Neural progenitor cell (in vitro differentiated cells): ENCODE data around the gene CCDC124. TPM values are rescaled to one million over a fixed set of nuclear protein-coding genes. Genes with fewer than 3 reads are reported as not detected.

ENCODE experiments used
- DNase-seq: peaks from one replicate; pipeline ENCODE4 v3.0.0-alpha.2; 2016; ENCODE audit warnings: low spot score
- H2AFZ ChIP-seq: fragments of 200-600 bp; sonication (generic); replicated peaks from 2 replicates; pipeline ENCODE4 v1.6.1; 2016; ENCODE audit warnings: antibody characterized with exemption
- H3F3A ChIP-seq: fragments of 200-600 bp; sonication (generic); 2 replicates; pipeline ENCODE4 v1.6.1; 2016; ENCODE audit warnings: antibody characterized with exemption, low read depth
- H3K27ac ChIP-seq: fragments of 200-600 bp; sonication (generic); 2 replicates; pipeline ENCODE4 v1.5.1; 2016; ENCODE audit warnings: mild to moderate bottlenecking
- H3K27me3 ChIP-seq: fragments of 200-600 bp; sonication (generic); 2 replicates; pipeline ENCODE4 v1.6.1; 2016; ENCODE audit warnings: mild to moderate bottlenecking, moderate library complexity
- H3K36me3 ChIP-seq: fragments of 200-600 bp; sonication (generic); 2 replicates; pipeline ENCODE4 v1.5.1; 2016
- H3K4me1 ChIP-seq: fragments of 200-600 bp; sonication (generic); 2 replicates; pipeline ENCODE4 v1.6.1; 2016; ENCODE audit warnings: mixed run types
- H3K4me2 ChIP-seq: fragments of 200-600 bp; sonication (generic); 2 replicates; pipeline ENCODE4 v1.6.1; 2016
- H3K4me3 ChIP-seq: fragments of 200-600 bp; sonication (generic); 2 replicates; pipeline ENCODE4 v1.5.1; 2016
- H3K79me2 ChIP-seq: fragments of 200-600 bp; sonication (generic); 2 replicates; pipeline ENCODE4 v1.6.1; 2016; ENCODE audit warnings: low read depth
- H3K9ac ChIP-seq: fragments of 200-600 bp; sonication (generic); 2 replicates; pipeline ENCODE4 v1.6.1; 2016
- H3K9me3 ChIP-seq: fragments of 200-600 bp; sonication (generic); 2 replicates; pipeline ENCODE4 v1.5.1; 2016; ENCODE audit warnings: low read depth
- H4K20me1 ChIP-seq: fragments of 200-600 bp; sonication (generic); 2 replicates; pipeline ENCODE4 v1.6.1; 2016; ENCODE audit warnings: low read depth
- H3K27ac Mint-ChIP-seq: 3 replicates; pipeline ENCODE4 v1.8.0; 2021; ENCODE audit warnings: mixed read lengths
- H3K27me3 Mint-ChIP-seq: 2 replicates; pipeline ENCODE4 v1.8.0; 2022; ENCODE audit warnings: low read depth, mild to moderate bottlenecking, inconsistent platforms, moderate library complexity, mixed read lengths; ENCODE audit not compliant: insufficient read depth
- H3K36me3 Mint-ChIP-seq: 3 replicates; pipeline ENCODE4 v1.8.0; 2021; ENCODE audit warnings: mixed read lengths
- H3K4me1 Mint-ChIP-seq: 3 replicates; pipeline ENCODE4 v1.8.0; 2021; ENCODE audit warnings: mixed read lengths
- H3K4me3 Mint-ChIP-seq: 3 replicates; pipeline ENCODE4 v1.8.0; 2021; ENCODE audit warnings: mild to moderate bottlenecking, moderate library complexity, mixed read lengths
- H3K9me3 Mint-ChIP-seq: 3 replicates; pipeline ENCODE4 v1.8.0; 2020; ENCODE audit warnings: mixed read lengths
- CTCF ChIP-seq: fragments of 200-600 bp; sonication (generic); IDR thresholded peaks from 2 replicates; pipeline ENCODE4 v1.5.1; 2017; ENCODE audit warnings: antibody characterized with exemption, mild to moderate bottlenecking
- EZH2 ChIP-seq: fragments of 200-600 bp; sonication (generic); IDR thresholded peaks from 2 replicates; pipeline ENCODE4 v1.6.1; 2017; ENCODE audit warnings: antibody characterized with exemption, mild to moderate bottlenecking, moderate library complexity
- EZH2phosphoT487 ChIP-seq: fragments of 200-600 bp; sonication (generic); IDR thresholded peaks from 2 replicates; pipeline ENCODE4 v1.6.1; 2017; ENCODE audit warnings: antibody characterized with exemption
- total RNA-seq: library from RNA; depleted of rRNA; stranded (reverse); fragments of >200 nt; gene quantifications from 2 replicates; pipeline ENCODE4 v1.2.3, GENCODE V29; 2015; ENCODE audit warnings: low replicate concordance

Gene CCDC124
- total RNA-seq, 1 donor from 2014 or later = 23.3 TPM

GRCh38 chr19:17957885-17958284 is 25.1 kb downstream of the CCDC124 start:
- no peak overlapping the region for H3K9ac ChIP-seq
- peaks cover 23% of the 10 kb centered on the region for H3K27me3 ChIP-seq
- H3K79me2 ChIP-seq = no peaks in the 10 kb centered on the region
- peaks cover under 1% of the 10 kb centered on the region for H3K4me1 ChIP-seq
- peaks cover 11% of the 10 kb centered on the region for H4K20me1 ChIP-seq
- no peaks in the 10 kb centered on the region for H3K36me3 ChIP-seq
- no peak overlapping the region for H3K27ac Mint-ChIP-seq
- peaks cover 11% of the 10 kb centered on the region for H3K27me3 Mint-ChIP-seq
- no peaks in the 10 kb centered on the region for H3K9me3 Mint-ChIP-seq
- TF ChIP-seq EZH2phosphoT487 = no peak
- H3K4me3 Mint-ChIP-seq = no peak overlapping the region
- H3K36me3 Mint-ChIP-seq = no peaks in the 10 kb centered on the region
- H3K4me3 ChIP-seq = no peak overlapping the region
- no peaks in the 10 kb centered on the region for H3K9me3 ChIP-seq
- peaks cover 12% of the 10 kb centered on the region for H3K4me1 Mint-ChIP-seq
- H3F3A ChIP-seq = peaks cover 16% of the 10 kb centered on the region
- H3K4me2 ChIP-seq = no peak overlapping the region
- DNase-seq = no peak
- H2AFZ ChIP-seq = no peak overlapping the region
- no peak overlapping the region for H3K27ac ChIP-seq

GRCh38 chr19:17963936-17964691 is 31.3 kb downstream of the CCDC124 start:
- Histone ChIP-seq H2AFZ (no peak overlapping the region), H3F3A (peaks cover 4% of the 10 kb centered on the region), H3K9ac (no peak overlapping the region), H3K9me3 (no peaks in the 10 kb centered on the region), H4K20me1 (no peaks in the 10 kb centered on the region), H3K4me3 (no peak overlapping the region), H3K79me2 (no peaks in the 10 kb centered on the region), H3K27me3 (peaks cover 34% of the 10 kb centered on the region), H3K4me2 (no peak overlapping the region), H3K4me1 (peaks cover 5% of the 10 kb centered on the region), H3K36me3 (no peaks in the 10 kb centered on the region), H3K27ac (no peak overlapping the region)
- TF ChIP-seq CTCF (no peak), EZH2phosphoT487 (no peak), EZH2 (no peak)
- Mint-ChIP-seq H3K4me3 (no peak overlapping the region), H3K9me3 (no peaks in the 10 kb centered on the region), H3K36me3 (peaks cover 2% of the 10 kb centered on the region), H3K27ac (no peak overlapping the region), H3K4me1 (peaks cover 11% of the 10 kb centered on the region), H3K27me3 (peaks cover 20% of the 10 kb centered on the region)
- DNase-seq = no peak

GRCh38 chr19:17965370-17966128 is 32.7 kb downstream of the CCDC124 start:
- no peak overlapping the region for H3K4me3 ChIP-seq
- Mint-ChIP-seq H3K36me3 (peaks cover 2% of the 10 kb centered on the region), H3K27ac (no peak overlapping the region), H3K9me3 (no peaks in the 10 kb centered on the region), H3K4me1 (peaks cover 11% of the 10 kb centered on the region), H3K27me3 (peaks cover 20% of the 10 kb centered on the region), H3K4me3 (peak overlapping the region; percentile 80)
- H3K36me3 ChIP-seq = no peaks in the 10 kb centered on the region
- TF ChIP-seq CTCF (no peak), EZH2phosphoT487 (no peak), EZH2 (no peak)
- no peaks in the 10 kb centered on the region for H3K79me2 ChIP-seq
- no peaks in the 10 kb centered on the region for H4K20me1 ChIP-seq
- H3K4me2 ChIP-seq = no peak overlapping the region
- H3F3A ChIP-seq = peaks cover 4% of the 10 kb centered on the region
- H3K9ac ChIP-seq = no peak overlapping the region
- no peak overlapping the region for H2AFZ ChIP-seq
- no peak overlapping the region for H3K27ac ChIP-seq
- H3K27me3 ChIP-seq = peaks cover 34% of the 10 kb centered on the region
- no peaks in the 10 kb centered on the region for H3K9me3 ChIP-seq
- peaks cover 5% of the 10 kb centered on the region for H3K4me1 ChIP-seq
- DNase-seq = peak; percentile 36

GRCh38 chr19:17966129-17966483 is 33.3 kb downstream of the CCDC124 start:
- Histone ChIP-seq H2AFZ (no peak overlapping the region), H3K9me3 (no peaks in the 10 kb centered on the region), H3K27ac (no peak overlapping the region), H3K79me2 (no peaks in the 10 kb centered on the region), H3K4me1 (peaks cover 5% of the 10 kb centered on the region), H3K4me3 (no peak overlapping the region), H3F3A (peaks cover 4% of the 10 kb centered on the region), H3K9ac (no peak overlapping the region), H3K27me3 (peaks cover 34% of the 10 kb centered on the region), H3K4me2 (peak overlapping the region; percentile 79), H3K36me3 (no peaks in the 10 kb centered on the region), H4K20me1 (no peaks in the 10 kb centered on the region)
- H3K4me1 Mint-ChIP-seq = peaks cover 10% of the 10 kb centered on the region
- TF ChIP-seq EZH2phosphoT487 = no peak
- no peak for TF ChIP-seq CTCF
- no peak for TF ChIP-seq EZH2
- H3K9me3 Mint-ChIP-seq = no peaks in the 10 kb centered on the region
- DNase-seq = no peak
- H3K27me3 Mint-ChIP-seq = peaks cover 20% of the 10 kb centered on the region
- peak overlapping the region; percentile 82 for H3K4me3 Mint-ChIP-seq
- H3K36me3 Mint-ChIP-seq = peaks cover 2% of the 10 kb centered on the region
- H3K27ac Mint-ChIP-seq = no peak overlapping the region
